Stimulated activated CD4-positive, alpha-beta T cell treated with anti-CD3 and anti-CD28 coated beads, Interleukin-12 subunit alpha, Interleukin-12 subunit beta, amount 100 ng/mL, for 24 hours (primary cell): Measurements from ENCODE around the gene MRPS18A.

ENCODE experiments used
- DNase-seq, 2 experiments: peaks; one replicate each; pipeline ENCODE4 v3.0.0-alpha.2; 2020; ENCODE audit warnings: low read depth in 2 of 2

MRPS18A gene

GRCh38 chr6:43687437-43688347 lies at the start of gene MRPS18A:
Gene MRPS18A, minus strand, starts transcription at chr6:43687791. Its CDS starts 12 bp downstream, at chr6:43687779.
- DNase-seq: peak; percentile 61 to 81

- DNase-seq: no peak
Observed at GRCh38 chr6:43736844-43737243, 49.3 kb upstream of the MRPS18A start.

GRCh38 chr6:43736211-43736786 lies 48.7 kb upstream of the MRPS18A start:
- no peak for DNase-seq

- DNase-seq: no peak
Observed at GRCh38 chr6:43735642-43736199, 48.1 kb upstream of the MRPS18A start.

GRCh38 chr6:43734294-43734665 lies 46.7 kb upstream of the MRPS18A start:
- no peak for DNase-seq

- DNase-seq: no peak
Observed at GRCh38 chr6:43733471-43734293, 46.1 kb upstream of the MRPS18A start.

GRCh38 chr6:43730634-43731033 lies 43.0 kb upstream of the MRPS18A start:
- no peak for DNase-seq

- DNase-seq: no peak
Observed at GRCh38 chr6:43729537-43729936, 41.9 kb upstream of the MRPS18A start.

GRCh38 chr6:43728586-43728985 lies 41.0 kb upstream of the MRPS18A start:
- DNase-seq: no peak

GRCh38 chr6:43727634-43728033 lies 40.0 kb upstream of the MRPS18A start:
- DNase-seq: no peak

GRCh38 chr6:43725643-43726580 lies 38.3 kb upstream of the MRPS18A start:
- DNase-seq: no peak

- peak; percentile 53 to 70 for DNase-seq
Observed at GRCh38 chr6:43724914-43725642, 37.5 kb upstream of the MRPS18A start.

GRCh38 chr6:43724354-43724753 lies 36.8 kb upstream of the MRPS18A start:
- no peak for DNase-seq

- DNase-seq: peak; percentile 43 to 74
Observed at GRCh38 chr6:43723737-43724295, 36.2 kb upstream of the MRPS18A start.

GRCh38 chr6:43722920-43723545 lies 35.4 kb upstream of the MRPS18A start:
- no peak for DNase-seq

- DNase-seq: no peak
Observed at GRCh38 chr6:43720999-43721398, 33.4 kb upstream of the MRPS18A start.

- DNase-seq: no peak
Observed at GRCh38 chr6:43719511-43719910, 31.9 kb upstream of the MRPS18A start.

- DNase-seq: no peak
Observed at GRCh38 chr6:43718387-43719105, 31.0 kb upstream of the MRPS18A start.

- no peak for DNase-seq
Observed at GRCh38 chr6:43717822-43718221, 30.2 kb upstream of the MRPS18A start.
